H9 (cell line): ENCODE results near the gene ASTL. TPM values are rescaled to one million over a fixed set of nuclear protein-coding genes. Genes with fewer than 3 reads are reported as not detected.

Experiments
- DNase-seq: peaks from one replicate; pipeline ENCODE4 v3.0.0-alpha.2; 2017
- H2AFZ ChIP-seq: one replicate; pipeline ENCODE4 v1.6.1; 2013; ENCODE audit warnings: mild to moderate bottlenecking, low read length, control low read depth, moderate library complexity
- H2AK5ac ChIP-seq: 2 replicates; pipeline ENCODE4 v1.6.1; 2013; ENCODE audit warnings: low read length, control low read depth, mixed read lengths; ENCODE audit not compliant: insufficient read length
- H2BK120ac ChIP-seq: one replicate; pipeline ENCODE4 v1.6.1; 2013; ENCODE audit warnings: low read depth, mild to moderate bottlenecking, low read length, control low read depth, inconsistent platforms; ENCODE audit not compliant: poor library complexity, severe bottlenecking
- H2BK12ac ChIP-seq: 2 replicates; pipeline ENCODE4 v1.6.1; 2013; ENCODE audit warnings: low read length, control low read depth, mixed read lengths, low read depth; ENCODE audit not compliant: insufficient read length
- H2BK15ac ChIP-seq: 2 replicates; pipeline ENCODE4 v1.6.1; 2013; ENCODE audit warnings: low read depth, low read length, control low read depth
- H2BK20ac ChIP-seq: one replicate; pipeline ENCODE4 v1.6.1; 2013; ENCODE audit warnings: low read depth, mild to moderate bottlenecking, low read length, control low read depth, inconsistent platforms; ENCODE audit not compliant: poor library complexity, severe bottlenecking
- H2BK5ac ChIP-seq: 2 replicates; pipeline ENCODE4 v1.6.1; 2013; ENCODE audit warnings: low read length, control low read depth, mixed read lengths; ENCODE audit not compliant: insufficient read length
- H3K14ac ChIP-seq: 2 replicates; pipeline ENCODE4 v1.6.1; 2013; ENCODE audit warnings: low read length, control low read depth; ENCODE audit not compliant: insufficient read depth
- H3K18ac ChIP-seq: 2 replicates; pipeline ENCODE4 v1.6.1; 2013; ENCODE audit warnings: low read depth, mild to moderate bottlenecking, mixed read lengths, low read length, control low read depth; ENCODE audit not compliant: insufficient read length
- H3K23ac ChIP-seq: 2 replicates; pipeline ENCODE4 v1.6.1; 2013; ENCODE audit warnings: low read length, control low read depth, mixed read lengths, low read depth; ENCODE audit not compliant: insufficient read length
- H3K23me2 ChIP-seq: 2 replicates; pipeline ENCODE4 v1.6.1; 2013; ENCODE audit warnings: low read depth, mild to moderate bottlenecking, mixed read lengths, low read length, control low read depth; ENCODE audit not compliant: insufficient read length, poor library complexity, severe bottlenecking
- H3K27ac ChIP-seq: 2 replicates; pipeline ENCODE4 v1.5.1; 2013; ENCODE audit warnings: low read length, control low read depth, mixed read lengths, low read depth; ENCODE audit not compliant: insufficient read length
- H3K27me3 ChIP-seq: 2 replicates; pipeline ENCODE4 v1.6.1; 2013; ENCODE audit warnings: low read length, control low read depth, inconsistent platforms; ENCODE audit not compliant: insufficient read depth
- H3K4ac ChIP-seq: 2 replicates; pipeline ENCODE4 v1.6.1; 2013; ENCODE audit warnings: low read depth, mild to moderate bottlenecking, control low read depth, inconsistent platforms, low read length, moderate library complexity
- H3K4me1 ChIP-seq: 2 replicates; pipeline ENCODE4 v1.6.1; 2013; ENCODE audit warnings: low read length, control low read depth, inconsistent platforms; ENCODE audit not compliant: insufficient read depth
- H3K4me2 ChIP-seq: 2 replicates; pipeline ENCODE4 v1.6.1; 2013; ENCODE audit warnings: low read length, control low read depth, mixed read lengths; ENCODE audit not compliant: insufficient read length, insufficient read depth
- H3K56ac ChIP-seq: 2 replicates; pipeline ENCODE4 v1.6.1; 2013; ENCODE audit warnings: low read depth, mild to moderate bottlenecking, mixed read lengths, low read length, control low read depth; ENCODE audit not compliant: insufficient read length
- H3K79me1 ChIP-seq: 2 replicates; pipeline ENCODE4 v1.6.1; 2013; ENCODE audit warnings: low read depth, mild to moderate bottlenecking, moderate library complexity, low read length, control low read depth, inconsistent platforms; ENCODE audit not compliant: insufficient read depth, poor library complexity, severe bottlenecking
- H3K79me2 ChIP-seq: 2 replicates; pipeline ENCODE4 v1.6.1; 2013; ENCODE audit warnings: low read length, control low read depth, inconsistent platforms; ENCODE audit not compliant: insufficient read depth
- H3K9ac ChIP-seq: 2 replicates; pipeline ENCODE4 v1.6.1; 2013; ENCODE audit warnings: low read length, control low read depth, mixed read lengths; ENCODE audit not compliant: insufficient read length; ENCODE audit errors: extremely low read depth
- H3K9me3 ChIP-seq: one replicate; pipeline ENCODE4 v1.6.1; 2013; ENCODE audit warnings: low read depth, low read length, inconsistent platforms; ENCODE audit not compliant: control insufficient read depth
- H3T11ph ChIP-seq: one replicate; pipeline ENCODE4 v1.6.1; 2013; ENCODE audit warnings: mild to moderate bottlenecking, low read length, control low read depth, inconsistent platforms
- H4K20me1 ChIP-seq: one replicate; pipeline ENCODE4 v1.6.1; 2013; ENCODE audit not compliant: control insufficient read depth, insufficient read length, insufficient read depth
- H4K5ac ChIP-seq: 2 replicates; pipeline ENCODE4 v1.6.1; 2013; ENCODE audit warnings: low read depth, mild to moderate bottlenecking, mixed read lengths, low read length, control low read depth; ENCODE audit not compliant: insufficient read length
- H4K8ac ChIP-seq: replicated peaks from 2 replicates; pipeline ENCODE4 v1.6.1; 2013; ENCODE audit warnings: low read length, control low read depth, mixed read lengths, low read depth; ENCODE audit not compliant: insufficient read length
- H4K91ac ChIP-seq: 2 replicates; pipeline ENCODE4 v1.6.1; 2013; ENCODE audit warnings: low read depth, mild to moderate bottlenecking, moderate library complexity, mixed read lengths, low read length, control low read depth; ENCODE audit not compliant: insufficient read length
- H3K27ac Mint-ChIP-seq, 3 experiments: 2 replicates in 2 of 3; 3 replicates in 1 of 3; pipeline ENCODE4 v1.8.0; 2020 to 2021; ENCODE audit warnings: mixed read lengths in 3 of 3, mild to moderate bottlenecking in 1 of 3, moderate library complexity in 1 of 3
- H3K27me3 Mint-ChIP-seq: 2 replicates; pipeline ENCODE4 v1.8.0; 2021; ENCODE audit warnings: low read depth, mild to moderate bottlenecking, moderate library complexity, mixed read lengths
- H3K36me3 Mint-ChIP-seq, 3 experiments: 2 replicates in 2 of 3; 3 replicates in 1 of 3; pipeline ENCODE4 v1.8.0; 2020 to 2021; ENCODE audit warnings: low read depth in 3 of 3, mixed read lengths in 3 of 3; ENCODE audit not compliant: insufficient read depth in 1 of 3
- H3K4me1 Mint-ChIP-seq, 2 experiments: 2 replicates each; pipeline ENCODE4 v1.8.0; 2020; ENCODE audit warnings: mixed read lengths in 2 of 2
- H3K4me3 Mint-ChIP-seq, 2 experiments: 2 replicates in 1 of 2; 3 replicates in 1 of 2; pipeline ENCODE4 v1.8.0; 2020 to 2021; ENCODE audit warnings: mild to moderate bottlenecking in 2 of 2, mixed read lengths in 2 of 2, moderate library complexity in 1 of 2
- H3K9me3 Mint-ChIP-seq, 2 experiments: 2 replicates in 1 of 2; 3 replicates in 1 of 2; pipeline ENCODE4 v1.8.0; 2020; ENCODE audit warnings: mild to moderate bottlenecking in 2 of 2, mixed read lengths in 2 of 2, moderate library complexity in 1 of 2
- CTCF ChIP-seq: fragments of 200-600 bp; sonication (generic); conservative IDR thresholded peaks from 3 replicates; pipeline ENCODE4 v1.8.0; 2021; ENCODE audit warnings: antibody characterized with exemption, mild to moderate bottlenecking
- WGBS: extraction: QIAGEN DNeasy Blood & Tissue Kit; methylation state at CpG from one replicate; pipeline ENCODE4 v1.1.7; 2013; ENCODE audit warnings: missing lambda C conversion rate, low lambda C conversion rate, mixed read lengths; ENCODE audit not compliant: insufficient read length; ENCODE audit errors: extremely low coverage; 5-methylcytosine and 5-hydroxymethylcytosine counted together
- total RNA-seq: library from RNA; stranded (reverse); gene quantifications from 2 replicates; pipeline ENCODE4 v1.2.1, GENCODE V29; 2021

The ASTL gene
- total RNA-seq, 1 experiment from 2014 or later, result 0.81 TPM

GRCh38 chr2:96091141-96091710 is 47.1 kb downstream of the ASTL start:
- no peak for TF ChIP-seq CTCF
- peaks cover 25 to 42% of the 10 kb centered on the region in 2 experiments for H3K4me1 Mint-ChIP-seq
- no peak overlapping the region for H3K27ac Mint-ChIP-seq
- no peaks in the 10 kb centered on the region; the same call in 1 of the 2 replicates for H3K27me3 Mint-ChIP-seq
- Histone ChIP-seq H3K27ac (no peak overlapping the region), H3K4me1 (no peaks in the 10 kb centered on the region), H3K23ac (no peak overlapping the region), H2BK20ac (no peak overlapping the region), H3K79me1 (no peaks in the 10 kb centered on the region), H2BK120ac (no peak overlapping the region), H3K9ac (no peak overlapping the region), H2AK5ac (no peak overlapping the region), H2BK5ac (no peak overlapping the region), H4K5ac (no peak overlapping the region), H3K9me3 (no peaks in the 10 kb centered on the region), H3K23me2 (no peaks in the 10 kb centered on the region), H3K79me2 (no peaks in the 10 kb centered on the region), H4K91ac (no peak overlapping the region), H3K4me2 (no peak overlapping the region), H3K27me3 (no peaks in the 10 kb centered on the region), H3K56ac (no peak overlapping the region), H3K18ac (no peak overlapping the region), H2BK15ac (no peak overlapping the region), H2AFZ (no peak overlapping the region), H3K4ac (no peak overlapping the region), H3K14ac (peak overlapping the region; percentile 8; the same call in 1 of the 2 replicates), H2BK12ac (no peak overlapping the region), H3T11ph (no peak overlapping the region), H4K20me1 (no peaks in the 10 kb centered on the region), H4K8ac (no peak overlapping the region)
- no peaks in the 10 kb centered on the region for H3K36me3 Mint-ChIP-seq
- H3K9me3 Mint-ChIP-seq, result no peaks in the 10 kb centered on the region; a peak in 1 of 5 replicates
- WGBS, result no CpG with 5 or more reads among the region's 14 CpGs
- H3K4me3 Mint-ChIP-seq, result no peak overlapping the region
- no peak for DNase-seq
